Liver (tissue), 9 donors: Measurements from ENCODE around the gene TOX4. TPM values are rescaled to one million over a fixed set of nuclear protein-coding genes. Genes with fewer than 3 reads are reported as not detected.

ENCODE experiments used
- DNase-seq: peaks from one replicate; pipeline ENCODE4 v3.0.0-alpha.2; 2017; ENCODE audit warnings: low spot score
- H3K27ac ChIP-seq, 2 donors: one replicate each; pipeline ENCODE4 v1.7.0; 2013; ENCODE audit warnings: inconsistent platforms in 2 of 2, low read length in 2 of 2, control low read depth in 1 of 2, low read depth in 1 of 2, mild to moderate bottlenecking in 1 of 2
- H3K27me3 ChIP-seq, 4 donors: one replicate each; pipeline versions ENCODE4 v1.6.1 to v1.7.0; 2013; ENCODE audit warnings: low read length in 3 of 4, inconsistent platforms in 1 of 4, mild to moderate bottlenecking in 1 of 4, moderate library complexity in 1 of 4; ENCODE audit not compliant: control insufficient read depth in 4 of 4, insufficient read depth in 4 of 4
- H3K36me3 ChIP-seq, 4 donors: one replicate each; pipeline versions ENCODE4 v1.6.1 to v1.7.0; 2013; ENCODE audit warnings: low read length in 3 of 4, mild to moderate bottlenecking in 3 of 4, low read depth in 1 of 4, moderate library complexity in 1 of 4; ENCODE audit not compliant: control insufficient read depth in 4 of 4, insufficient read depth in 3 of 4
- H3K4me1 ChIP-seq, 4 donors: one replicate each; pipeline versions ENCODE4 v1.6.1 to v1.7.0; 2013; ENCODE audit warnings: low read length in 3 of 4, mild to moderate bottlenecking in 3 of 4, moderate library complexity in 1 of 4; ENCODE audit not compliant: control insufficient read depth in 4 of 4, insufficient read depth in 4 of 4
- H3K4me3 ChIP-seq, 3 donors: one replicate each; pipeline versions ENCODE4 v1.6.1 to v1.7.0; 2013; ENCODE audit warnings: low read length in 3 of 3, control low read depth in 1 of 3, low read depth in 1 of 3, mild to moderate bottlenecking in 1 of 3
- H3K9ac ChIP-seq, 2 donors: one replicate each; pipeline ENCODE4 v1.7.0; 2013; ENCODE audit warnings: low read length in 2 of 2, mild to moderate bottlenecking in 2 of 2, moderate library complexity in 2 of 2, control low read depth in 1 of 2, low read depth in 1 of 2
- H3K9me3 ChIP-seq, 4 donors: one replicate each; pipeline versions ENCODE4 v1.6.1 to v1.7.0; 2013; ENCODE audit warnings: low read length in 3 of 4; ENCODE audit not compliant: control insufficient read depth in 4 of 4
- ATF3 ChIP-seq: IDR thresholded peaks from 2 replicates; pipeline ENCODE4 v1.6.1; 2016; ENCODE audit warnings: antibody characterized with exemption
- CTCF ChIP-seq: fragments of 150-350 bp; IDR thresholded peaks from 2 replicates; pipeline ENCODE4 v1.5.1; 2017; ENCODE audit warnings: improper control_type of control experiment, low read depth, low read length; ENCODE audit not compliant: missing input control
- EGR1 ChIP-seq, 2 donors: IDR thresholded peaks; 2 replicates each; pipeline ENCODE4 v1.6.1; 2016 to 2018; ENCODE audit warnings: antibody characterized with exemption in 2 of 2, low read depth in 2 of 2
- FOXA2 ChIP-seq: IDR thresholded peaks from 2 replicates; pipeline ENCODE4 v1.6.1; 2016; ENCODE audit warnings: antibody characterized with exemption
- GABPA ChIP-seq, 2 donors: IDR thresholded peaks in 1 of 2; conservative IDR thresholded peaks in 1 of 2; 2 replicates each; pipeline ENCODE4 v1.6.1; 2016; ENCODE audit warnings: antibody characterized with exemption in 2 of 2, mild to moderate bottlenecking in 1 of 2, moderate library complexity in 1 of 2
- HNF4A ChIP-seq, 2 donors: conservative IDR thresholded peaks; 2 replicates each; pipeline ENCODE4 v1.6.1; 2016; ENCODE audit warnings: antibody characterized with exemption in 2 of 2, mild to moderate bottlenecking in 2 of 2
- HNF4G ChIP-seq: IDR thresholded peaks from 2 replicates; pipeline ENCODE4 v1.6.1; 2016; ENCODE audit warnings: antibody characterized with exemption
- JUND ChIP-seq, 2 donors: IDR thresholded peaks; 2 replicates each; pipeline ENCODE4 v1.6.1; 2016; ENCODE audit warnings: antibody characterized with exemption in 2 of 2
- MAX ChIP-seq: IDR thresholded peaks from 2 replicates; pipeline ENCODE4 v1.6.1; 2016; ENCODE audit warnings: antibody characterized with exemption
- RAD21 ChIP-seq, 2 donors: IDR thresholded peaks; 2 replicates each; pipeline ENCODE4 v1.6.1; 2016; ENCODE audit warnings: antibody characterized with exemption in 2 of 2, mild to moderate bottlenecking in 2 of 2
- REST ChIP-seq: IDR thresholded peaks from 2 replicates; pipeline ENCODE4 v1.6.1; 2016; ENCODE audit warnings: antibody characterized with exemption, mild to moderate bottlenecking
- RXRA ChIP-seq, 2 donors: IDR thresholded peaks; 2 replicates each; pipeline ENCODE4 v1.6.1; 2017 to 2018; ENCODE audit warnings: antibody characterized with exemption in 2 of 2, mild to moderate bottlenecking in 1 of 2
- SP1 ChIP-seq: IDR thresholded peaks from 2 replicates; pipeline ENCODE4 v1.6.1; 2018; ENCODE audit warnings: antibody characterized with exemption, mild to moderate bottlenecking
- TAF1 ChIP-seq: conservative IDR thresholded peaks from 2 replicates; pipeline ENCODE4 v1.6.1; 2016; ENCODE audit warnings: antibody characterized with exemption, mild to moderate bottlenecking
- YY1 ChIP-seq: IDR thresholded peaks from 2 replicates; pipeline ENCODE4 v1.6.1; 2016; ENCODE audit warnings: antibody characterized with exemption, mild to moderate bottlenecking
- ZBTB33 ChIP-seq: IDR thresholded peaks from 2 replicates; pipeline ENCODE4 v1.6.1; 2016; ENCODE audit warnings: antibody characterized with exemption
- WGBS: extraction: QIAGEN DNeasy Blood & Tissue Kit; methylation state at CpG from one replicate; pipeline ENCODE4 v1.1.7; 2013; 5-methylcytosine and 5-hydroxymethylcytosine counted together
- polyA plus RNA-seq, 2 donors: library from polyadenylated mRNA; stranded (reverse) in 1 of 2; unstranded in 1 of 2; fragments of 200-250 nt in 1 of 2; fragments of >200 nt in 1 of 2; fragmentation: Nextera tagmentation in 1 of 2; extraction: Ambion mirVana in 1 of 2; gene quantifications; one replicate each; pipeline versions ENCODE4 v1.2.1 to v1.2.3, GENCODE V29; 2013 to 2015
- total RNA-seq, 2 donors: library from RNA; depleted of rRNA; stranded (reverse); fragments of >200 nt; gene quantifications; one replicate each; pipeline ENCODE4 v1.2.3, GENCODE V29; 2014
- donor health status: healthy.
- donor health status: healthy.
- donor health status: healthy.
- donor health status: healthy.
- donor health status: healthy.

TOX4 gene
- total and polyA plus RNA-seq, 4 donors: 16.9 to 29.8 (median 20.4) TPM

GRCh38 chr14:21503376-21503775 is 26.4 kb downstream of the TOX4 start:
- Histone ChIP-seq H3K4me1 (no peaks in the 10 kb centered on the region), H3K36me3 (peaks cover 3 to 50% (median 27%) of the 10 kb centered on the region in 4 donors)

GRCh38 chr14:21505012-21505553 is 28.1 kb downstream of the TOX4 start:
- H3K4me1 ChIP-seq: peaks cover 0 to 9% (median 8%) of the 10 kb centered on the region in 4 donors
- H3K27ac ChIP-seq: no peak overlapping the region
- no peak overlapping the region for H3K9ac ChIP-seq
- H3K4me3 ChIP-seq: no peak overlapping the region
- H3K9me3 ChIP-seq: no peaks in the 10 kb centered on the region
- TF ChIP-seq RXRA (IDR thresholded peaks at IDR 0.05) (no peak), EGR1 (IDR thresholded peaks at IDR 0.05; ENCODE audit: low read depth in 2 of 2) (no peak), REST (no peak), HNF4A (conservative IDR thresholded peaks at IDR 0.05) (no peak), GABPA (IDR thresholded peaks at IDR 0.05 in 1 of 2, conservative IDR thresholded peaks at IDR 0.05 in 1 of 2) (no peak), YY1 (no peak), ZBTB33 (no peak), RAD21 (IDR thresholded peaks at IDR 0.05) (no peak), ATF3 (no peak), CTCF (no peak), FOXA2 (no peak), MAX (no peak), HNF4G (no peak), TAF1 (no peak)
- H3K36me3 ChIP-seq: peaks cover 3 to 35% (median 16%) of the 10 kb centered on the region in 4 donors
- no peak for DNase-seq
- no peaks in the 10 kb centered on the region for H3K27me3 ChIP-seq

More at GRCh38 chr14:21503376-21503775, 26.4 kb downstream of the TOX4 start:
- Histone ChIP-seq H3K27me3 (no peaks in the 10 kb centered on the region), H3K9me3 (no peaks in the 10 kb centered on the region), H3K27ac (no peak overlapping the region), H3K9ac (no peak overlapping the region), H3K4me3 (no peak overlapping the region)
- no peak for DNase-seq
- TF ChIP-seq SP1: no peak
- no peak for TF ChIP-seq EGR1 (IDR thresholded peaks at IDR 0.05; ENCODE audit: low read depth in 2 of 2)
- no peak for TF ChIP-seq ATF3
- TF ChIP-seq CTCF: no peak
- no peak for TF ChIP-seq YY1
- no peak for TF ChIP-seq RAD21 (IDR thresholded peaks at IDR 0.05)
- no peak for TF ChIP-seq HNF4G
- TF ChIP-seq RXRA (IDR thresholded peaks at IDR 0.05): no peak
- TF ChIP-seq JUND (IDR thresholded peaks at IDR 0.05): no peak
- TF ChIP-seq FOXA2: no peak
- WGBS: 98% methylated on average over 4 of the region's 4 CpGs
